Keratinocyte (primary cell): Measurements from ENCODE around the gene SIRT4. TPM values are rescaled to one million over a fixed set of nuclear protein-coding genes. Genes with fewer than 3 reads are reported as not detected.

Source experiments
- DNase-seq: peaks from one replicate; pipeline ENCODE4 v3.0.0-alpha.2; 2011; ENCODE audit warnings: low read depth, missing footprints, low spot score
- FAIRE-seq: peaks from 2 replicates; lab custom pipeline; 2011; peaks lifted over from hg19 to GRCh38; lab: Jason Lieb, UNC
- H2AFZ ChIP-seq: 2 replicates; pipeline ENCODE4 v1.6.0; 2012; ENCODE audit warnings: low read length, control low read depth, inconsistent platforms; ENCODE audit not compliant: control insufficient read depth
- H3K27ac ChIP-seq: 2 replicates; pipeline ENCODE4 v1.5.1; 2011; ENCODE audit warnings: low read length; ENCODE audit not compliant: control insufficient read depth, insufficient read depth
- H3K27me3 ChIP-seq: 3 replicates; pipeline ENCODE4 v1.6.0; 2011; ENCODE audit warnings: low read length; ENCODE audit not compliant: control insufficient read depth, insufficient read depth; ENCODE audit errors: extremely low read depth
- H3K36me3 ChIP-seq, 2 experiments: 2 replicates in 1 of 2; 3 replicates in 1 of 2; pipeline ENCODE4 v1.5.1; 2011; ENCODE audit warnings: low read length in 2 of 2, mild to moderate bottlenecking in 1 of 2; ENCODE audit not compliant: control insufficient read depth in 2 of 2, insufficient read depth in 2 of 2; ENCODE audit errors: extremely low read depth in 1 of 2
- H3K4me1 ChIP-seq: 3 replicates; pipeline ENCODE4 v1.5.1; 2011; ENCODE audit warnings: low read length; ENCODE audit not compliant: control insufficient read depth, insufficient read depth; ENCODE audit errors: extremely low read depth
- H3K4me2 ChIP-seq: 3 replicates; pipeline ENCODE4 v1.6.0; 2011; ENCODE audit warnings: low read depth, low read length; ENCODE audit not compliant: control insufficient read depth, insufficient read depth; ENCODE audit errors: extremely low read depth
- H3K4me3 ChIP-seq, 3 experiments: fragments of 200-600 bp in 1 of 3; sonication (generic) in 1 of 3; 2 replicates in 2 of 3; 3 replicates in 1 of 3; pipeline ENCODE4 v1.5.1; 2011 to 2016; ENCODE audit warnings: low read length in 3 of 3, mild to moderate bottlenecking in 3 of 3, control low read depth in 2 of 3, inconsistent platforms in 1 of 3, low read depth in 1 of 3, mixed read lengths in 1 of 3, mixed run types in 1 of 3, moderate library complexity in 1 of 3; ENCODE audit not compliant: control insufficient read depth in 2 of 3, insufficient read depth in 2 of 3; ENCODE audit errors: extremely low read depth in 1 of 3
- H3K79me2 ChIP-seq: 2 replicates; pipeline ENCODE4 v1.6.0; 2012; ENCODE audit warnings: low read length; ENCODE audit not compliant: control insufficient read depth, insufficient read depth
- H3K9ac ChIP-seq: 3 replicates; pipeline ENCODE4 v1.6.0; 2011; ENCODE audit warnings: low read length; ENCODE audit not compliant: control insufficient read depth, insufficient read depth; ENCODE audit errors: extremely low read depth
- H3K9me1 ChIP-seq: 3 replicates; pipeline ENCODE4 v1.6.0; 2011; ENCODE audit warnings: low read length; ENCODE audit not compliant: control insufficient read depth, insufficient read depth; ENCODE audit errors: extremely low read depth
- H3K9me3 ChIP-seq: 2 replicates; pipeline ENCODE4 v1.5.1; 2012; ENCODE audit warnings: low read depth, low read length; ENCODE audit not compliant: control insufficient read depth
- H4K20me1 ChIP-seq: 3 replicates; pipeline ENCODE4 v1.6.0; 2011; ENCODE audit warnings: low read length; ENCODE audit not compliant: control insufficient read depth, insufficient read depth; ENCODE audit errors: extremely low read depth
- CTCF ChIP-seq, 3 experiments: IDR thresholded peaks in 1 of 3; conservative IDR thresholded peaks in 1 of 3; optimal IDR thresholded peaks in 1 of 3; 2 replicates in 2 of 3; 3 replicates in 1 of 3; pipeline versions ENCODE3 to v1.5.1; 2011; ENCODE audit warnings: low read length in 3 of 3, mild to moderate bottlenecking in 3 of 3, moderate library complexity in 2 of 3, control low read depth in 1 of 3, inconsistent platforms in 1 of 3; ENCODE audit not compliant: insufficient read depth in 2 of 3; ENCODE audit errors: extremely low read depth in 1 of 3
- EZH2 ChIP-seq: IDR thresholded peaks from one replicate; pipeline ENCODE4 v1.6.1; 2012; ENCODE audit warnings: inconsistent platforms, mild to moderate bottlenecking, low read length, moderate library complexity
- dilution Hi-C: fragments of 300-500 bp; cut with MboI; formaldehyde crosslinking; loops from one replicate; pipeline ENCODE4 v1.7.0; 2020; ENCODE audit warnings: low sequenced_read_pairs; ENCODE audit not compliant: extremely low pct_ligation_motif_present
- polyA plus RNA-seq, 5 experiments: library from polyadenylated mRNA; depleted of rRNA in 3 of 5; stranded (reverse) in 3 of 5; stranded (forward) in 1 of 5; unstranded in 1 of 5; fragments of >200 nt; gene quantifications; 1 replicate in 1 of 5; 2 replicates in 3 of 5; 3 replicates in 1 of 5; pipeline versions ENCODE4 v1.2.1 to v1.2.3, GENCODE V29; 2011 to 2012; ENCODE audit warnings: missing spikeins in 2 of 5, low read depth in 1 of 5, low replicate concordance in 1 of 5

Gene SIRT4
- polyA plus RNA-seq, 1 donor (not counting 4 experiments of a cell fraction or from before 2014, with no cell fraction given), result 0.98 TPM

DNA sequence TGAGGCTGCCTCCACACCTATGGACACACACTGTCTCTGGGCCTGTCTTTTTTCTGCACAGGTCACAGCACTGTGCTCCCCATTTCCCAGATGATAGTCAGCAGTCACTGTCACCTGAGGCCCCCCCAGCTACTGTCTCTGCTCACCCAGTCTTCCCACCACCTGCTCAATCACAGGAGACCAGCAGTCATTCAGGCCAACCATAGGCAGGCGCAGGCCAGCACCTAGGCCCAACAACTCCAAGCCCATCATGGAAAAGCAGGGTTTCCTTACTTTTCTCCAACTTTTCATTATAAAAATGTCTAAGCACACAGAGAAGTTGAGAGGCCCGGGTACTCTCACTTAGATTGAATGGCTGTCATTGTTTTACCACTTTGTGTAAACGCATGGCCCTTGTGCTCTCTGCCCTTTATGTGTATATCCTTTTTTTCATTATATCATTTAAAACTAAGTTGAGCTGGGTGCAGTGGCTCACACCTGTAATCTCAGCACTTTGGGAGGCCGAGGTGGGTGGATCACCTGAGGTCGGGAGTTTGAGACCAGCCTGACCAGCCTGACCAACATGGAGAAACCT is 43.7 kb upstream of the SIRT4 start:
- peak overlapping the region; percentile 78 for H3K27ac ChIP-seq
- peaks cover 96% of the 10 kb centered on the region for H3K79me2 ChIP-seq
- dilution Hi-C loops, result no loop called here
- peaks cover 81% of the 10 kb centered on the region for H3K4me1 ChIP-seq
- H2AFZ ChIP-seq, result no peak overlapping the region
- FAIRE-seq, result no peak
- H3K4me2 ChIP-seq, result peak overlapping the region; percentile 65
- no peaks in the 10 kb centered on the region for H3K9me3 ChIP-seq
- peaks cover 12% of the 10 kb centered on the region for H3K9me1 ChIP-seq
- TF ChIP-seq CTCF (optimal IDR thresholded peaks at IDR 0.05 in 1 of 3, IDR thresholded peaks at IDR 0.05 in 1 of 3, conservative IDR thresholded peaks at IDR 0.05 in 1 of 3; ENCODE audit: extremely low read depth in 1 of 3, insufficient read depth in 2 of 3, low read length in 3 of 3) (no peak), EZH2 (no peak)
- H3K27me3 ChIP-seq, result no peaks in the 10 kb centered on the region
- no peak for DNase-seq
- peaks cover 23 to 57% of the 10 kb centered on the region in 2 experiments for H3K36me3 ChIP-seq
- H3K9ac ChIP-seq, result peak overlapping the region; percentile 18
- H4K20me1 ChIP-seq, result peaks cover 12% of the 10 kb centered on the region
- no peak overlapping the region for H3K4me3 ChIP-seq

- TF ChIP-seq CTCF (optimal IDR thresholded peaks at IDR 0.05 in 1 of 3, IDR thresholded peaks at IDR 0.05 in 1 of 3, conservative IDR thresholded peaks at IDR 0.05 in 1 of 3; ENCODE audit: extremely low read depth in 1 of 3, insufficient read depth in 2 of 3, low read length in 3 of 3) (no peak), EZH2 (no peak)
- peaks cover 26 to 63% of the 10 kb centered on the region in 2 experiments for H3K36me3 ChIP-seq
- H3K4me2 ChIP-seq, result peak overlapping the region; percentile 61
- peaks cover 11% of the 10 kb centered on the region for H4K20me1 ChIP-seq
- peaks cover 12% of the 10 kb centered on the region for H3K9me1 ChIP-seq
- FAIRE-seq (no peak), DNase-seq (no peak)
- no peak overlapping the region for H3K4me3 ChIP-seq
- peak overlapping the region; percentile 13 for H3K27ac ChIP-seq
- H3K9ac ChIP-seq, result peak overlapping the region; percentile 8
- dilution Hi-C loops, result no loop called here
- peaks cover 73% of the 10 kb centered on the region for H3K4me1 ChIP-seq
- peaks cover 96% of the 10 kb centered on the region for H3K79me2 ChIP-seq
- H3K27me3 ChIP-seq, result no peaks in the 10 kb centered on the region
- no peak overlapping the region for H2AFZ ChIP-seq
- H3K9me3 ChIP-seq, result no peaks in the 10 kb centered on the region
These were observed 42.5 kb upstream of the SIRT4 start for GRCh38 chr12:120259418-120260202.
